ENCODE results near the gene UGT1A7.

- no peak for TF ChIP-seq CTCF (optimal IDR thresholded peaks at IDR 0.05 in 1 of 3, IDR thresholded peaks at IDR 0.05 in 1 of 3, conservative IDR thresholded peaks at IDR 0.05 in 1 of 3; ENCODE audit: extremely low read depth in 1 of 3, insufficient read depth in 2 of 3, low read length in 3 of 3)
- TF ChIP-seq EZH2 (IDR thresholded peaks at IDR 0.05; ENCODE audit: low read length): no peak
Observed at GRCh38 chr2:233651430-233651829, 30.3 kb upstream of the UGT1A7 start.
